Purkinje cell (primary cell): Measurements from ENCODE around the gene PLGLB2. TPM values are rescaled to one million over a fixed set of nuclear protein-coding genes. Genes with fewer than 3 reads are reported as not detected.

Experiments used
- polyA plus RNA-seq: library from polyadenylated mRNA; unstranded; fragments of >200 nt; fragmentation: Nextera tagmentation; gene quantifications from 2 replicates; pipeline ENCODE4 v1.2.1, GENCODE V29; 2014

PLGLB2 gene
- 1.7 TPM in 1 of 2 replicates, not detected in the other for polyA plus RNA-seq

DNA sequence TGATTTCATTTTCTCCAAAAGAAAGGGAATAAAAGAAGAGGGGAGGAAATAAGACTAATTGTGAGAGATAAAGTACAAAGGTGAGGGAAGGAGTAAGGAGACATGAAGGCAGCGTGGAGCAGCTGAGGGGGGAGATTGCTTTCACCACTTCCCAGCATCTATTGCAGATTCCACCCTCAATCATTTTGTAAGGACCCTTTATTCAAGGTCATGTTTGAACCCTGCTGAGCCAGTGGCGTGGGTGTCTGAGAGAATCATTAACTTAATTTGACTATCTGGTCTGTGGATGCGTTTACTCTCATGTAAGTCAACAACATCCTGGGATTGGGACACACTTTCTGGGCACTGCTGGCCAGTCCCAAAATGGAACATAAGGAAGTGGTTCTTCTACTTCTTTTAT, at the start of gene PLGLB2:
Gene PLGLB2 (plus strand): TSS at position 297 of the 400 bp plus-strand sequence. CDS start 67 bp downstream, at position 364.

Other genes with a start within 250 kb of the PLGLB2 start
- not detected in 2 replicates for gene RGPD2, start 77.7 kb downstream of the PLGLB2 start, polyA plus RNA-seq